Liver (tissue), 3 donors: ENCODE results near the gene FKBP9.

Source experiments
- GABPA ChIP-seq, 2 donors: IDR thresholded peaks in 1 of 2; conservative IDR thresholded peaks in 1 of 2; 2 replicates each; pipeline ENCODE4 v1.6.1; 2016; ENCODE audit warnings: antibody characterized with exemption in 2 of 2, mild to moderate bottlenecking in 1 of 2, moderate library complexity in 1 of 2
- YY1 ChIP-seq: IDR thresholded peaks from 2 replicates; pipeline ENCODE4 v1.6.1; 2016; ENCODE audit warnings: antibody characterized with exemption, mild to moderate bottlenecking
- TF ChIP-seq, protein P1 (sequence below): fragments of 150-350 bp; IDR thresholded peaks from 2 replicates; pipeline ENCODE4 v1.5.1; 2017; ENCODE audit warnings: improper control_type of control experiment, low read depth, low read length; ENCODE audit not compliant: missing input control
- TF ChIP-seq, protein P2 (sequence below): IDR thresholded peaks from 2 replicates; pipeline ENCODE4 v1.6.1; 2016; ENCODE audit warnings: antibody characterized with exemption, mild to moderate bottlenecking
- TF ChIP-seq, protein P3 (sequence below): IDR thresholded peaks from 2 replicates; pipeline ENCODE4 v1.6.1; 2016; ENCODE audit warnings: antibody characterized with exemption
- TF ChIP-seq, protein P4 (sequence below): IDR thresholded peaks from 2 replicates; pipeline ENCODE4 v1.6.1; 2016; ENCODE audit warnings: antibody characterized with exemption
- donor health status: healthy.
- donor health status: healthy.

DNA sequence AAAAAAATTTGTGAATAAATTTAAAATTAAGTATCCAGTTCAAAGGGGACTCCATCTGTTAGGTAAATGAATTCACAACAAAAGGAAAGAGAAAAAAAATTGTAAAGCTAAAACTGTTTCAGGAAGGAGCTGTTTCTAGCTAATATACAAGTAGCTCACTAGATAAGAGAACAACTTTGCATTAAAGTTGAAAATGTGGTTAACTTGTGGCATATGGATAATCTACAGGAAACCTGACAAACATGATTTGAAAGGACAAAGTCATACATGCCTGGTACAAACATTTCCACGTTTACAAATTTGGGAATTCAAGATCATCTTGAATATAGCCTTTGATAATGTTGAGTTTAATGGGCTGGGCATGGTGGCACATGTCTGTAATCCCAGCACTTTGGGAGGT is 96.5 kb downstream of the FKBP9 start:
- TF ChIP-seq, protein P1, sequence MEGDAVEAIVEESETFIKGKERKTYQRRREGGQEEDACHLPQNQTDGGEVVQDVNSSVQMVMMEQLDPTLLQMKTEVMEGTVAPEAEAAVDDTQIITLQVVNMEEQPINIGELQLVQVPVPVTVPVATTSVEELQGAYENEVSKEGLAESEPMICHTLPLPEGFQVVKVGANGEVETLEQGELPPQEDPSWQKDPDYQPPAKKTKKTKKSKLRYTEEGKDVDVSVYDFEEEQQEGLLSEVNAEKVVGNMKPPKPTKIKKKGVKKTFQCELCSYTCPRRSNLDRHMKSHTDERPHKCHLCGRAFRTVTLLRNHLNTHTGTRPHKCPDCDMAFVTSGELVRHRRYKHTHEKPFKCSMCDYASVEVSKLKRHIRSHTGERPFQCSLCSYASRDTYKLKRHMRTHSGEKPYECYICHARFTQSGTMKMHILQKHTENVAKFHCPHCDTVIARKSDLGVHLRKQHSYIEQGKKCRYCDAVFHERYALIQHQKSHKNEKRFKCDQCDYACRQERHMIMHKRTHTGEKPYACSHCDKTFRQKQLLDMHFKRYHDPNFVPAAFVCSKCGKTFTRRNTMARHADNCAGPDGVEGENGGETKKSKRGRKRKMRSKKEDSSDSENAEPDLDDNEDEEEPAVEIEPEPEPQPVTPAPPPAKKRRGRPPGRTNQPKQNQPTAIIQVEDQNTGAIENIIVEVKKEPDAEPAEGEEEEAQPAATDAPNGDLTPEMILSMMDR: no peak
- TF ChIP-seq, protein P2, sequence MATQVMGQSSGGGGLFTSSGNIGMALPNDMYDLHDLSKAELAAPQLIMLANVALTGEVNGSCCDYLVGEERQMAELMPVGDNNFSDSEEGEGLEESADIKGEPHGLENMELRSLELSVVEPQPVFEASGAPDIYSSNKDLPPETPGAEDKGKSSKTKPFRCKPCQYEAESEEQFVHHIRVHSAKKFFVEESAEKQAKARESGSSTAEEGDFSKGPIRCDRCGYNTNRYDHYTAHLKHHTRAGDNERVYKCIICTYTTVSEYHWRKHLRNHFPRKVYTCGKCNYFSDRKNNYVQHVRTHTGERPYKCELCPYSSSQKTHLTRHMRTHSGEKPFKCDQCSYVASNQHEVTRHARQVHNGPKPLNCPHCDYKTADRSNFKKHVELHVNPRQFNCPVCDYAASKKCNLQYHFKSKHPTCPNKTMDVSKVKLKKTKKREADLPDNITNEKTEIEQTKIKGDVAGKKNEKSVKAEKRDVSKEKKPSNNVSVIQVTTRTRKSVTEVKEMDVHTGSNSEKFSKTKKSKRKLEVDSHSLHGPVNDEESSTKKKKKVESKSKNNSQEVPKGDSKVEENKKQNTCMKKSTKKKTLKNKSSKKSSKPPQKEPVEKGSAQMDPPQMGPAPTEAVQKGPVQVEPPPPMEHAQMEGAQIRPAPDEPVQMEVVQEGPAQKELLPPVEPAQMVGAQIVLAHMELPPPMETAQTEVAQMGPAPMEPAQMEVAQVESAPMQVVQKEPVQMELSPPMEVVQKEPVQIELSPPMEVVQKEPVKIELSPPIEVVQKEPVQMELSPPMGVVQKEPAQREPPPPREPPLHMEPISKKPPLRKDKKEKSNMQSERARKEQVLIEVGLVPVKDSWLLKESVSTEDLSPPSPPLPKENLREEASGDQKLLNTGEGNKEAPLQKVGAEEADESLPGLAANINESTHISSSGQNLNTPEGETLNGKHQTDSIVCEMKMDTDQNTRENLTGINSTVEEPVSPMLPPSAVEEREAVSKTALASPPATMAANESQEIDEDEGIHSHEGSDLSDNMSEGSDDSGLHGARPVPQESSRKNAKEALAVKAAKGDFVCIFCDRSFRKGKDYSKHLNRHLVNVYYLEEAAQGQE: no peak
- TF ChIP-seq GABPA (IDR thresholded peaks at IDR 0.05 in 1 of 2, conservative IDR thresholded peaks at IDR 0.05 in 1 of 2) (no peak), YY1 (no peak)
- TF ChIP-seq, protein P3, sequence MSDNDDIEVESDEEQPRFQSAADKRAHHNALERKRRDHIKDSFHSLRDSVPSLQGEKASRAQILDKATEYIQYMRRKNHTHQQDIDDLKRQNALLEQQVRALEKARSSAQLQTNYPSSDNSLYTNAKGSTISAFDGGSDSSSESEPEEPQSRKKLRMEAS: no peak
- TF ChIP-seq, protein P4, sequence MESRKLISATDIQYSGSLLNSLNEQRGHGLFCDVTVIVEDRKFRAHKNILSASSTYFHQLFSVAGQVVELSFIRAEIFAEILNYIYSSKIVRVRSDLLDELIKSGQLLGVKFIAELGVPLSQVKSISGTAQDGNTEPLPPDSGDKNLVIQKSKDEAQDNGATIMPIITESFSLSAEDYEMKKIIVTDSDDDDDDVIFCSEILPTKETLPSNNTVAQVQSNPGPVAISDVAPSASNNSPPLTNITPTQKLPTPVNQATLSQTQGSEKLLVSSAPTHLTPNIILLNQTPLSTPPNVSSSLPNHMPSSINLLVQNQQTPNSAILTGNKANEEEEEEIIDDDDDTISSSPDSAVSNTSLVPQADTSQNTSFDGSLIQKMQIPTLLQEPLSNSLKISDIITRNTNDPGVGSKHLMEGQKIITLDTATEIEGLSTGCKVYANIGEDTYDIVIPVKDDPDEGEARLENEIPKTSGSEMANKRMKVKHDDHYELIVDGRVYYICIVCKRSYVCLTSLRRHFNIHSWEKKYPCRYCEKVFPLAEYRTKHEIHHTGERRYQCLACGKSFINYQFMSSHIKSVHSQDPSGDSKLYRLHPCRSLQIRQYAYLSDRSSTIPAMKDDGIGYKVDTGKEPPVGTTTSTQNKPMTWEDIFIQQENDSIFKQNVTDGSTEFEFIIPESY: no peak
